HepG2 (cell line): ENCODE results near the gene IRS1. TPM values are rescaled to one million over a fixed set of nuclear protein-coding genes. Genes with fewer than 3 reads are reported as not detected.
A peak's percentile ranks its signal among the peaks of the same experiment; 100 is the strongest.

Experiments used
- CHD2 ChIP-seq: IDR thresholded peaks from 2 replicates; pipeline ENCODE4 v1.6.1; 2011; ENCODE audit warnings: low read depth, low read length, improper control_type of control experiment
- CTCF ChIP-seq: sonication (generic); formaldehyde crosslinking; IDR thresholded peaks from 2 replicates; pipeline ENCODE4 v1.5.0; 2020; ENCODE audit warnings: mild to moderate bottlenecking, missing genetic modification reagents, moderate library complexity
- FOXP1 ChIP-seq, 2 experiments: fragments of 450-650 bp in 1 of 2; IDR thresholded peaks; 2 replicates each; pipeline ENCODE4 v1.6.1; 2017 to 2018; ENCODE audit warnings: antibody characterized with exemption in 1 of 2
- GATAD2A ChIP-seq: IDR thresholded peaks from 2 replicates; pipeline ENCODE4 v1.6.1; 2016
- GFI1 ChIP-seq: sonication (generic); formaldehyde crosslinking; IDR thresholded peaks from 2 replicates; pipeline ENCODE4 v1.5.0; 2020; ENCODE audit warnings: missing genetic modification reagents, mild to moderate bottlenecking, borderline replicate concordance
- GLMP ChIP-seq: sonication (generic); formaldehyde crosslinking; IDR thresholded peaks from 2 replicates; pipeline ENCODE4 v1.9.0; 2021; ENCODE audit warnings: missing genetic modification reagents, mild to moderate bottlenecking, borderline replicate concordance
- HDAC6 ChIP-seq: fragments of 200-600 bp; sonication (generic); IDR thresholded peaks from 2 replicates; pipeline ENCODE4 v1.7.0; 2017; ENCODE audit warnings: mild to moderate bottlenecking, antibody characterized with exemption, low read length, low read depth
- MAF1 ChIP-seq: sonication (generic); formaldehyde crosslinking; IDR thresholded peaks from 2 replicates; pipeline ENCODE4 v1.5.0; 2020; ENCODE audit warnings: missing genetic modification reagents, borderline replicate concordance
- REL ChIP-seq: sonication (generic); formaldehyde crosslinking; conservative IDR thresholded peaks from 2 replicates; pipeline ENCODE4 v1.8.0; 2022; ENCODE audit warnings: mild to moderate bottlenecking, missing genetic modification reagents, moderate library complexity
- RELA ChIP-seq: sonication (generic); formaldehyde crosslinking; IDR thresholded peaks from 2 replicates; pipeline ENCODE4 v1.4.0; 2020; ENCODE audit warnings: missing genetic modification reagents
- RFXANK ChIP-seq: IDR thresholded peaks from 2 replicates; pipeline ENCODE4 v1.6.1; 2016
- SIN3A ChIP-seq: IDR thresholded peaks from 2 replicates; pipeline ENCODE4 v1.6.1; 2011; ENCODE audit warnings: low read depth, mild to moderate bottlenecking, control low read depth, low read length, borderline replicate concordance
- SMAD9 ChIP-seq: sonication (generic); formaldehyde crosslinking; IDR thresholded peaks from 2 replicates; pipeline ENCODE4 v1.5.1; 2020; ENCODE audit warnings: mild to moderate bottlenecking, missing genetic modification reagents
- SMYD3 ChIP-seq: sonication (generic); formaldehyde crosslinking; IDR thresholded peaks from 2 replicates; pipeline ENCODE4 v1.8.1; 2023; ENCODE audit warnings: mild to moderate bottlenecking, missing genetic modification reagents
- U2AF2 ChIP-seq: fragments of 200-400 bp; formaldehyde crosslinking; IDR thresholded peaks from 2 replicates; pipeline ENCODE4 v1.6.1; 2017; ENCODE audit warnings: low read depth, mild to moderate bottlenecking, low read length
- ZNF124 ChIP-seq: sonication (generic); formaldehyde crosslinking; IDR thresholded peaks from 2 replicates; pipeline ENCODE4 v1.4.0; 2020; ENCODE audit warnings: missing genetic modification reagents
- ZNF367 ChIP-seq: sonication (generic); formaldehyde crosslinking; IDR thresholded peaks from 2 replicates; pipeline ENCODE4 v1.4.0; 2020; ENCODE audit warnings: missing genetic modification reagents, borderline replicate concordance
- ZNF563 ChIP-seq: sonication (generic); formaldehyde crosslinking; IDR thresholded peaks from 2 replicates; pipeline ENCODE4 v1.8.0; 2022; ENCODE audit warnings: mild to moderate bottlenecking, moderate library complexity, missing genetic modification reagents
- polyA plus RNA-seq, 8 experiments: library from polyadenylated mRNA; depleted of rRNA in 3 of 8; stranded (reverse) in 7 of 8; unstranded in 1 of 8; fragments of >200 nt; fragmentation: Illumina TruSeq in 4 of 8; extraction: Trizol in 4 of 8; gene quantifications; 2 replicates each; pipeline versions ENCODE4 v1.2.1 to v1.2.3, GENCODE V29; 2011 to 2016; ENCODE audit warnings: low read depth in 4 of 8, missing spikeins in 1 of 8, mixed read lengths in 1 of 8; ENCODE audit not compliant: insufficient read depth in 1 of 8
- total RNA-seq, 5 experiments: library from RNA; depleted of rRNA; stranded (reverse); fragments of >200 nt; fragmentation: Illumina TruSeq; extraction: Trizol; gene quantifications; 2 replicates each; pipeline ENCODE4 v1.2.3, GENCODE V29; 2016; ENCODE audit warnings: low read depth in 1 of 5
- TF ChIP-seq, protein P1 (sequence below): sonication (generic); formaldehyde crosslinking; IDR thresholded peaks from 2 replicates; pipeline ENCODE4 v1.5.0; 2020; ENCODE audit warnings: missing genetic modification reagents
- TF ChIP-seq, protein P2 (sequence below): sonication (generic); formaldehyde crosslinking; IDR thresholded peaks from 2 replicates; pipeline ENCODE4 v1.5.1; 2020; ENCODE audit warnings: mild to moderate bottlenecking, missing genetic modification reagents, borderline replicate concordance

IRS1 gene
- total and polyA plus RNA-seq, 2 of the 13 experiments (the other 11 are each of a cell fraction or from before 2014, with no cell fraction given): 8.7 to 9.0 TPM

GRCh38 chr2:226733189-226733858, 66.3 kb downstream of the IRS1 start (continued):
- TF ChIP-seq CTCF (CRISPR knock-in tag): peak; percentile 31; the same call in 1 of the 2 replicates
- TF ChIP-seq SMYD3 (CRISPR knock-in tag): no peak
- TF ChIP-seq, protein P1, sequence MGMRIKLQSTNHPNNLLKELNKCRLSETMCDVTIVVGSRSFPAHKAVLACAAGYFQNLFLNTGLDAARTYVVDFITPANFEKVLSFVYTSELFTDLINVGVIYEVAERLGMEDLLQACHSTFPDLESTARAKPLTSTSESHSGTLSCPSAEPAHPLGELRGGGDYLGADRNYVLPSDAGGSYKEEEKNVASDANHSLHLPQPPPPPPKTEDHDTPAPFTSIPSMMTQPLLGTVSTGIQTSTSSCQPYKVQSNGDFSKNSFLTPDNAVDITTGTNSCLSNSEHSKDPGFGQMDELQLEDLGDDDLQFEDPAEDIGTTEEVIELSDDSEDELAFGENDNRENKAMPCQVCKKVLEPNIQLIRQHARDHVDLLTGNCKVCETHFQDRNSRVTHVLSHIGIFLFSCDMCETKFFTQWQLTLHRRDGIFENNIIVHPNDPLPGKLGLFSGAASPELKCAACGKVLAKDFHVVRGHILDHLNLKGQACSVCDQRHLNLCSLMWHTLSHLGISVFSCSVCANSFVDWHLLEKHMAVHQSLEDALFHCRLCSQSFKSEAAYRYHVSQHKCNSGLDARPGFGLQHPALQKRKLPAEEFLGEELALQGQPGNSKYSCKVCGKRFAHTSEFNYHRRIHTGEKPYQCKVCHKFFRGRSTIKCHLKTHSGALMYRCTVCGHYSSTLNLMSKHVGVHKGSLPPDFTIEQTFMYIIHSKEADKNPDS (CRISPR knock-in tag): peak; percentile 82; the same call in 1 of the 2 replicates
- no peak for TF ChIP-seq REL (CRISPR knock-in tag)
- no peak; the same call in 1 of the 2 replicates for TF ChIP-seq HDAC6
- no peak for TF ChIP-seq RELA (CRISPR knock-in tag)
- TF ChIP-seq CHD2: no peak
- no peak for TF ChIP-seq SIN3A
- no peak for TF ChIP-seq ZNF367 (CRISPR knock-in tag)
- peak; percentile 99 for TF ChIP-seq GFI1
- TF ChIP-seq GLMP (CRISPR knock-in tag): no peak
- no peak for TF ChIP-seq MAF1 (CRISPR knock-in tag)
- TF ChIP-seq ZNF563 (CRISPR knock-in tag): 0 out of 2 replicates have a peak, but pooled peaks have one; percentile 47
- TF ChIP-seq, protein P2, sequence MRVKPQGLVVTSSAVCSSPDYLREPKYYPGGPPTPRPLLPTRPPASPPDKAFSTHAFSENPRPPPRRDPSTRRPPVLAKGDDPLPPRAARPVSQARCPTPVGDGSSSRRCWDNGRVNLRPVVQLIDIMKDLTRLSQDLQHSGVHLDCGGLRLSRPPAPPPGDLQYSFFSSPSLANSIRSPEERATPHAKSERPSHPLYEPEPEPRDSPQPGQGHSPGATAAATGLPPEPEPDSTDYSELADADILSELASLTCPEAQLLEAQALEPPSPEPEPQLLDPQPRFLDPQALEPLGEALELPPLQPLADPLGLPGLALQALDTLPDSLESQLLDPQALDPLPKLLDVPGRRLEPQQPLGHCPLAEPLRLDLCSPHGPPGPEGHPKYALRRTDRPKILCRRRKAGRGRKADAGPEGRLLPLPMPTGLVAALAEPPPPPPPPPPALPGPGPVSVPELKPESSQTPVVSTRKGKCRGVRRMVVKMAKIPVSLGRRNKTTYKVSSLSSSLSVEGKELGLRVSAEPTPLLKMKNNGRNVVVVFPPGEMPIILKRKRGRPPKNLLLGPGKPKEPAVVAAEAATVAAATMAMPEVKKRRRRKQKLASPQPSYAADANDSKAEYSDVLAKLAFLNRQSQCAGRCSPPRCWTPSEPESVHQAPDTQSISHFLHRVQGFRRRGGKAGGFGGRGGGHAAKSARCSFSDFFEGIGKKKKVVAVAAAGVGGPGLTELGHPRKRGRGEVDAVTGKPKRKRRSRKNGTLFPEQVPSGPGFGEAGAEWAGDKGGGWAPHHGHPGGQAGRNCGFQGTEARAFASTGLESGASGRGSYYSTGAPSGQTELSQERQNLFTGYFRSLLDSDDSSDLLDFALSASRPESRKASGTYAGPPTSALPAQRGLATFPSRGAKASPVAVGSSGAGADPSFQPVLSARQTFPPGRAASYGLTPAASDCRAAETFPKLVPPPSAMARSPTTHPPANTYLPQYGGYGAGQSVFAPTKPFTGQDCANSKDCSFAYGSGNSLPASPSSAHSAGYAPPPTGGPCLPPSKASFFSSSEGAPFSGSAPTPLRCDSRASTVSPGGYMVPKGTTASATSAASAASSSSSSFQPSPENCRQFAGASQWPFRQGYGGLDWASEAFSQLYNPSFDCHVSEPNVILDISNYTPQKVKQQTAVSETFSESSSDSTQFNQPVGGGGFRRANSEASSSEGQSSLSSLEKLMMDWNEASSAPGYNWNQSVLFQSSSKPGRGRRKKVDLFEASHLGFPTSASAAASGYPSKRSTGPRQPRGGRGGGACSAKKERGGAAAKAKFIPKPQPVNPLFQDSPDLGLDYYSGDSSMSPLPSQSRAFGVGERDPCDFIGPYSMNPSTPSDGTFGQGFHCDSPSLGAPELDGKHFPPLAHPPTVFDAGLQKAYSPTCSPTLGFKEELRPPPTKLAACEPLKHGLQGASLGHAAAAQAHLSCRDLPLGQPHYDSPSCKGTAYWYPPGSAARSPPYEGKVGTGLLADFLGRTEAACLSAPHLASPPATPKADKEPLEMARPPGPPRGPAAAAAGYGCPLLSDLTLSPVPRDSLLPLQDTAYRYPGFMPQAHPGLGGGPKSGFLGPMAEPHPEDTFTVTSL (CRISPR knock-in tag): peak; percentile 98
- TF ChIP-seq ZNF124 (CRISPR knock-in tag): peak; percentile 93; the same call in 1 of the 2 replicates
- no peak for TF ChIP-seq FOXP1 (IDR thresholded peaks at IDR 0.05)
- TF ChIP-seq FOXP1 (CRISPR knock-in tag; IDR thresholded peaks at IDR 0.05): peak; percentile 88
- TF ChIP-seq SMAD9 (CRISPR knock-in tag): no peak
- TF ChIP-seq GATAD2A (CRISPR knock-in tag): peak; percentile 98
- TF ChIP-seq U2AF2: no peak
- TF ChIP-seq RFXANK (CRISPR knock-in tag): peak; percentile 57; the same call in 1 of the 2 replicates
